ENCODE results near the gene MLEC.

- TF ChIP-seq TAF1 (IDR thresholded peaks at IDR 0.05; ENCODE audit: borderline replicate concordance, insufficient read depth, low read length): no peak
- TF ChIP-seq POLR2AphosphoS5 (IDR thresholded peaks at IDR 0.05; ENCODE audit: low read depth, low read length): no peak
- TF ChIP-seq REST (IDR thresholded peaks at IDR 0.05; ENCODE audit: insufficient read depth in 1 of 2, low read depth in 2 of 2, low read length in 2 of 2): no peak
- no peak for TF ChIP-seq SIN3A (IDR thresholded peaks at IDR 0.05; ENCODE audit: borderline replicate concordance, insufficient read depth, low read length)
- no peak for TF ChIP-seq FOXP2 (optimal IDR thresholded peaks at IDR 0.05; ENCODE audit: borderline replicate concordance, extremely low read depth, extremely low read length, insufficient read depth)
Measured at GRCh38 chr12:120738252-120739030, 51.5 kb downstream of the MLEC start.
